Measurements from ENCODE around the gene SLC25A48.

The SLC25A48 gene

GRCh38 chr5:135885031-135885430 lies 50.6 kb downstream of the SLC25A48 start:
- no peak for DNase-seq

GRCh38 chr5:135886136-135886535 lies 51.7 kb downstream of the SLC25A48 start:
- no peak for DNase-seq

GRCh38 chr5:135887447-135887864 lies 53.0 kb downstream of the SLC25A48 start:
- peak; percentile 7 for DNase-seq

GRCh38 chr5:135887881-135888614 lies 53.6 kb downstream of the SLC25A48 start:
- DNase-seq = no peak

- no peak for DNase-seq
Measured at GRCh38 chr5:135890296-135890695, 55.8 kb downstream of the SLC25A48 start.

GRCh38 chr5:135890867-135891266 lies 56.4 kb downstream of the SLC25A48 start:
- no peak for DNase-seq

GRCh38 chr5:135891268-135891667 lies 56.8 kb downstream of the SLC25A48 start:
- no peak for DNase-seq

GRCh38 chr5:135891791-135892190 lies 57.3 kb downstream of the SLC25A48 start:
- DNase-seq = no peak

GRCh38 chr5:135894276-135894675 lies 59.8 kb downstream of the SLC25A48 start:
- DNase-seq = no peak

GRCh38 chr5:135894789-135895188 lies 60.3 kb downstream of the SLC25A48 start:
- DNase-seq = no peak

- DNase-seq = no peak
Measured at GRCh38 chr5:135895474-135896006, 61.1 kb downstream of the SLC25A48 start, which contains the start of gene IL9. Gene IL9 (minus strand): TSS chr5:135895841. CDS start chr5:135895816, 25 bp downstream.

GRCh38 chr5:135898651-135899050 lies 64.2 kb downstream of the SLC25A48 start:
- no peak for DNase-seq

- no peak for DNase-seq
Measured at GRCh38 chr5:135900276-135900675, 65.8 kb downstream of the SLC25A48 start.

- DNase-seq = no peak
Measured at GRCh38 chr5:135901633-135902032, 67.2 kb downstream of the SLC25A48 start.

- no peak for DNase-seq
Measured at GRCh38 chr5:135905144-135905543, 70.7 kb downstream of the SLC25A48 start.

GRCh38 chr5:135913713-135914626 lies 79.5 kb downstream of the SLC25A48 start:
- no peak for DNase-seq

- no peak for DNase-seq
Measured at GRCh38 chr5:135915466-135916001, 81.1 kb downstream of the SLC25A48 start.

- DNase-seq = no peak
Measured at GRCh38 chr5:135916638-135917263, 82.3 kb downstream of the SLC25A48 start.

- DNase-seq = no peak
Measured at GRCh38 chr5:135920199-135920598, 85.7 kb downstream of the SLC25A48 start.

GRCh38 chr5:135921388-135921787 lies 86.9 kb downstream of the SLC25A48 start:
- no peak for DNase-seq

GRCh38 chr5:135930029-135930948 lies 95.8 kb downstream of the SLC25A48 start:
- DNase-seq = no peak

GRCh38 chr5:135930949-135931295 lies 96.5 kb downstream of the SLC25A48 start:
- DNase-seq = no peak

All from DMS153 (cell line).